IMR-90 (cell line): Measurements from ENCODE around the gene COX6A2. TPM values are rescaled to one million over a fixed set of nuclear protein-coding genes. Genes with fewer than 3 reads are reported as not detected.
"Not testable (repeated sequence)": the region's sequence is repeated elsewhere in the genome, so short reads cannot be mapped to it uniquely, and the experiment has no call there.

Source experiments
- ATAC-seq: fragments of 200-7000 bp; cut with Tn5 transposase; 2 replicates; pipeline ENCODE4 v1.9.1; 2020; ENCODE audit warnings: low read depth, mild to moderate bottlenecking, moderate library complexity
- BruUV-seq: library from RNA; stranded (reverse); fragments of 400-500 nt; replicated peaks from 2 replicates; lab custom pipeline; 2021; lab: Mats Ljungman, UMichigan
- CTCF ChIA-PET: fragments of 300-600 bp; formaldehyde crosslinking; extraction: SDS; loops from one replicate; lab custom pipeline; 2021; ENCODE audit warnings: antibody characterized with exemption; lab: Yijun Ruan, JAX
- POLR2A ChIA-PET: fragments of 300-600 bp; sonication (Branson Sonifier 250); formaldehyde crosslinking; loops from one replicate; lab custom pipeline; 2022; ENCODE audit warnings: antibody characterized with exemption; ENCODE audit not compliant: unreplicated experiment; lab: Charles Lee
- DNase-seq: peaks from one replicate; pipeline ENCODE4 v3.0.0; 2013
- H2AFZ ChIP-seq: replicated peaks from 2 replicates; pipeline ENCODE3; 2013; ENCODE audit warnings: low read length, mild to moderate bottlenecking; ENCODE audit not compliant: poor library complexity
- H2AK5ac ChIP-seq: 2 replicates; pipeline ENCODE4 v1.6.1; 2013; ENCODE audit warnings: low read depth, low read length, inconsistent platforms
- H2AK9ac ChIP-seq: replicated peaks from 2 replicates; pipeline ENCODE3; 2013; ENCODE audit warnings: mild to moderate bottlenecking, low read depth, low read length, moderate library complexity; ENCODE audit not compliant: poor library complexity
- H2BK120ac ChIP-seq: 2 replicates; pipeline ENCODE4 v1.6.1; 2013; ENCODE audit warnings: low read depth, low read length, inconsistent platforms
- H2BK15ac ChIP-seq: 3 replicates; pipeline ENCODE4 v1.6.1; 2013; ENCODE audit warnings: low read depth, low read length, inconsistent platforms
- H2BK20ac ChIP-seq: 2 replicates; pipeline ENCODE4 v1.6.1; 2013; ENCODE audit warnings: low read depth, mild to moderate bottlenecking, inconsistent platforms, low read length, moderate library complexity
- H2BK5ac ChIP-seq: 2 replicates; pipeline ENCODE4 v1.6.1; 2013; ENCODE audit warnings: mild to moderate bottlenecking, low read depth, low read length, inconsistent platforms; ENCODE audit not compliant: poor library complexity, severe bottlenecking
- H3K14ac ChIP-seq: replicated peaks from 2 replicates; pipeline ENCODE4 v1.6.1; 2013; ENCODE audit warnings: low read depth, low read length, inconsistent platforms
- H3K18ac ChIP-seq: 2 replicates; pipeline ENCODE4 v1.6.1; 2013; ENCODE audit warnings: low read depth, low read length, control low read depth
- H3K23ac ChIP-seq: 2 replicates; pipeline ENCODE4 v1.6.1; 2013; ENCODE audit warnings: low read depth, low read length, inconsistent platforms
- H3K27ac ChIP-seq: 2 replicates; pipeline ENCODE4 v1.5.1; 2013; ENCODE audit warnings: mild to moderate bottlenecking, control low read depth, low read length; ENCODE audit not compliant: insufficient read depth
- H3K27me3 ChIP-seq: 2 replicates; pipeline ENCODE4 v1.6.1; 2013; ENCODE audit warnings: low read length; ENCODE audit not compliant: control insufficient read depth, insufficient read depth
- H3K36me3 ChIP-seq: 2 replicates; pipeline ENCODE4 v1.6.1; 2013; ENCODE audit warnings: low read length, mixed read lengths; ENCODE audit not compliant: control insufficient read depth, insufficient read depth
- H3K4ac ChIP-seq: 2 replicates; pipeline ENCODE4 v1.6.1; 2013; ENCODE audit warnings: low read depth, low read length, inconsistent platforms
- H3K4me1 ChIP-seq: 2 replicates; pipeline ENCODE4 v1.6.1; 2013; ENCODE audit warnings: low read length, mixed read lengths; ENCODE audit not compliant: control insufficient read depth, insufficient read depth
- H3K4me2 ChIP-seq: 2 replicates; pipeline ENCODE4 v1.6.1; 2013; ENCODE audit warnings: low read depth, mild to moderate bottlenecking, control low read depth, low read length, moderate library complexity
- H3K4me3 ChIP-seq: 2 replicates; pipeline ENCODE4 v1.5.1; 2013; ENCODE audit warnings: low read depth, mild to moderate bottlenecking, control low read depth, low read length, moderate library complexity; ENCODE audit not compliant: insufficient read depth
- H3K56ac ChIP-seq: 2 replicates; pipeline ENCODE4 v1.6.1; 2013; ENCODE audit warnings: low read length, inconsistent platforms; ENCODE audit not compliant: insufficient read depth; ENCODE audit errors: extremely low read depth
- H3K79me1 ChIP-seq, 2 experiments: 2 replicates each; pipeline ENCODE4 v1.6.1; 2013; ENCODE audit warnings: low read length in 2 of 2, inconsistent platforms in 1 of 2, low read depth in 1 of 2
- H3K9ac ChIP-seq: 2 replicates; pipeline ENCODE4 v1.6.1; 2013; ENCODE audit warnings: low read depth, low read length, control low read depth
- H3K9me1 ChIP-seq: 2 replicates; pipeline ENCODE4 v1.6.1; 2013; ENCODE audit warnings: low read length, inconsistent platforms; ENCODE audit not compliant: insufficient read depth
- H3K9me3 ChIP-seq: 2 replicates; pipeline ENCODE4 v1.6.1; 2013; ENCODE audit warnings: low read length; ENCODE audit not compliant: control insufficient read depth, insufficient read depth
- H4K20me1 ChIP-seq: 2 replicates; pipeline ENCODE4 v1.6.1; 2013; ENCODE audit warnings: low read length, inconsistent platforms; ENCODE audit not compliant: insufficient read depth
- H4K5ac ChIP-seq: 2 replicates; pipeline ENCODE4 v1.6.1; 2013; ENCODE audit warnings: mild to moderate bottlenecking, low read depth, low read length, control low read depth
- H4K8ac ChIP-seq, 2 experiments: 2 replicates each; pipeline ENCODE4 v1.6.1; 2013; ENCODE audit warnings: low read depth in 2 of 2, low read length in 2 of 2, control low read depth in 1 of 2, inconsistent platforms in 1 of 2
- H4K91ac ChIP-seq: 2 replicates; pipeline ENCODE4 v1.6.1; 2013; ENCODE audit warnings: low read depth, low read length, inconsistent platforms; ENCODE audit not compliant: insufficient read depth
- WGBS, 2 experiments: methylation state at CpG; one replicate each; pipeline versions ENCODE4 v1.1.5 to v1.1.7; 2013; ENCODE audit warnings: missing lambda C conversion rate in 2 of 2; ENCODE audit not compliant: insufficient read length in 1 of 2; ENCODE audit errors: extremely low coverage in 2 of 2; 5-methylcytosine and 5-hydroxymethylcytosine counted together
- dilution Hi-C: fragments of 300-500 bp; cut with HindIII; formaldehyde crosslinking; loops from one replicate; pipeline ENCODE4 v1.14.3; 2018; ENCODE audit warnings: low sequenced_read_pairs; ENCODE audit not compliant: unreplicated experiment
- in situ Hi-C: fragments of 300-500 bp; cut with MboI; formaldehyde crosslinking; loops from 3 replicates; pipeline ENCODE4 v1.14.3; 2019; ENCODE audit warnings: low sequenced_read_pairs, inconsistent platforms, mixed read lengths
- intact Hi-C: fragments of 100-400 bp; cut with micrococcal nuclease; formaldehyde crosslinking; loops from 2 replicates; pipeline ENCODE4 v1.10.0; 2022
- polyA plus RNA-seq, 3 experiments: library from polyadenylated mRNA; depleted of rRNA; stranded (reverse); fragments of >200 nt; gene quantifications; 2 replicates each; pipeline ENCODE4 v1.2.3, GENCODE V29; 2012; ENCODE audit warnings: low replicate concordance in 1 of 3
- total RNA-seq: library from RNA; depleted of rRNA; stranded (reverse); fragments of >200 nt; gene quantifications from 2 replicates; pipeline ENCODE4 v1.2.3, GENCODE V29; 2012

The COX6A2 gene
- total and polyA plus RNA-seq, 2 of the 4 experiments (the other 2 are of a cell fraction), result not detected

DNA sequence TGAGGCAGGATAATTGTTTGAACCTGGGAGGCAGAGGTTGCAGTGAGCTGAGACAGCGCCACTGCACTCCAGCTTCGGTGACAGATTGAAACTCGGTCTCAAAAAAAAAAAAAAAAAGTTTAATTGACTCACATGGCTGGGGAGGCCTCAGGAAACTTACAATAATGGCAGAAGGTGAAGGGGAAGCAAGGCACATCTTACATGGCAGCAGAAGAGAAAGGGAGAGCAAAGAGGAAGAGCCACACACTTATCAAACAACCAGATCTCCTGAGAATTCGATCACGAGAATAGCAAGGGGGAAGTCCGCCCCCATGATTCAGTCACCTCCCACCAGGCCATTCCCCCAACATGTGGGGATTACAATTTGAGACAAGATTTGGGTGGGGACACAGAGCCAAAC lies 17.8 kb upstream of the COX6A2 start:
- H4K8ac ChIP-seq, H4K5ac ChIP-seq, H3K14ac ChIP-seq, H4K91ac ChIP-seq, BruUV-seq, H3K9me1 ChIP-seq, dilution Hi-C loops, H2BK15ac ChIP-seq, H3K56ac ChIP-seq, H3K9ac ChIP-seq, H3K9me3 ChIP-seq, H3K4me1 ChIP-seq, H4K20me1 ChIP-seq, ATAC-seq, H3K27ac ChIP-seq, POLR2A ChIA-PET, H3K4me2 ChIP-seq, H2AK9ac ChIP-seq, H3K18ac ChIP-seq, H2BK20ac ChIP-seq, H2AK5ac ChIP-seq, H2AFZ ChIP-seq, H3K79me1 ChIP-seq, DNase-seq, H3K36me3 ChIP-seq, H3K4ac ChIP-seq, H3K4me3 ChIP-seq, H3K27me3 ChIP-seq, H2BK120ac ChIP-seq, H2BK5ac ChIP-seq, H3K23ac ChIP-seq: not testable (repeated sequence)
- intact Hi-C loops (loop anchor here (10.0 kb wide), 2 partner anchors 59 to 61 kb away; partner anchors contain the start of gene RUSF1), in situ Hi-C loops (loop anchor here (10.0 kb wide), 2 partner anchors 59 to 451 kb away; partner anchors contain the start of gene RUSF1)
- WGBS, 2 experiments, result no CpG with 5 or more reads among the region's 6 CpGs
- CTCF ChIA-PET, result interaction anchor here (0.7 kb wide), 1 partner anchor 432 kb away, joined by 3 read pairs; no protein-coding TSS in a partner anchor
